Measurements from ENCODE around the gene GGCX. TPM values are rescaled to one million over a fixed set of nuclear protein-coding genes. Genes with fewer than 3 reads are reported as not detected.

Gene GGCX
- total and polyA plus RNA-seq, 2 of the 13 experiments (the other 11 are each of a cell fraction or from before 2014, with no cell fraction given): 72.5 to 103 TPM

- TF ChIP-seq ZFY (CRISPR knock-in tag; IDR thresholded peaks at IDR 0.05) (no peak), ATF5 (CRISPR knock-in tag; IDR thresholded peaks at IDR 0.05; ENCODE audit: low read depth) (no peak), DNMT1 (CRISPR knock-in tag; IDR thresholded peaks at IDR 0.05) (no peak; the same call in 1 of the 2 replicates), ZNF142 (CRISPR knock-in tag; IDR thresholded peaks at IDR 0.05) (no peak; the same call in 1 of the 2 replicates), ATF6 (CRISPR knock-in tag; conservative IDR thresholded peaks at IDR 0.05) (no peak), SIN3B (IDR thresholded peaks at IDR 0.05; ENCODE audit: low read length) (no peak; the same call in 1 of the 2 replicates), SMYD3 (CRISPR knock-in tag; IDR thresholded peaks at IDR 0.05) (no peak), CSRNP1 (CRISPR knock-in tag; IDR thresholded peaks at IDR 0.05) (no peak), ZBTB20 (CRISPR knock-in tag; IDR thresholded peaks at IDR 0.05; ENCODE audit: borderline replicate concordance, low read depth) (peak; percentile 11; the same call in 1 of the 2 replicates), ZHX1 (CRISPR knock-in tag; IDR thresholded peaks at IDR 0.05; ENCODE audit: low read depth) (peak; percentile 48; the same call in 1 of the 2 replicates), ZNF230 (CRISPR knock-in tag; IDR thresholded peaks at IDR 0.05) (0 out of 2 replicates have a peak, but pooled peaks have one; percentile 15), ZNF747 (CRISPR knock-in tag; IDR thresholded peaks at IDR 0.05; ENCODE audit: borderline replicate concordance) (peak; percentile 28; the same call in 1 of the 2 replicates), ZNF12 (CRISPR knock-in tag; IDR thresholded peaks at IDR 0.05) (no peak), FOSL1 (CRISPR knock-in tag; IDR thresholded peaks at IDR 0.05; ENCODE audit: borderline replicate concordance) (no peak), HNF4A (CRISPR knock-in tag; IDR thresholded peaks at IDR 0.05) (peak; percentile 89), ATAD3A (CRISPR knock-in tag; IDR thresholded peaks at IDR 0.05) (no peak)
Observed at GRCh38 chr2:85601771-85602475, 40.6 kb upstream of the GGCX start (continued).

Measured in HepG2 (cell line).